Neural progenitor cell (in vitro differentiated cells): ENCODE measurements around the gene RPN1. TPM values are rescaled to one million over a fixed set of nuclear protein-coding genes. Genes with fewer than 3 reads are reported as not detected.

ENCODE experiments used
- DNase-seq: peaks from one replicate; pipeline ENCODE4 v3.0.0-alpha.2; 2016; ENCODE audit warnings: low spot score
- H2AFZ ChIP-seq: fragments of 200-600 bp; sonication (generic); replicated peaks from 2 replicates; pipeline ENCODE4 v1.6.1; 2016; ENCODE audit warnings: antibody characterized with exemption
- H3F3A ChIP-seq: fragments of 200-600 bp; sonication (generic); 2 replicates; pipeline ENCODE4 v1.6.1; 2016; ENCODE audit warnings: antibody characterized with exemption, low read depth
- H3K27ac ChIP-seq: fragments of 200-600 bp; sonication (generic); 2 replicates; pipeline ENCODE4 v1.5.1; 2016; ENCODE audit warnings: mild to moderate bottlenecking
- H3K27me3 ChIP-seq: fragments of 200-600 bp; sonication (generic); 2 replicates; pipeline ENCODE4 v1.6.1; 2016; ENCODE audit warnings: mild to moderate bottlenecking, moderate library complexity
- H3K36me3 ChIP-seq: fragments of 200-600 bp; sonication (generic); 2 replicates; pipeline ENCODE4 v1.5.1; 2016
- H3K4me1 ChIP-seq: fragments of 200-600 bp; sonication (generic); 2 replicates; pipeline ENCODE4 v1.6.1; 2016; ENCODE audit warnings: mixed run types
- H3K4me2 ChIP-seq: fragments of 200-600 bp; sonication (generic); 2 replicates; pipeline ENCODE4 v1.6.1; 2016
- H3K4me3 ChIP-seq: fragments of 200-600 bp; sonication (generic); 2 replicates; pipeline ENCODE4 v1.5.1; 2016
- H3K79me2 ChIP-seq: fragments of 200-600 bp; sonication (generic); 2 replicates; pipeline ENCODE4 v1.6.1; 2016; ENCODE audit warnings: low read depth
- H3K9ac ChIP-seq: fragments of 200-600 bp; sonication (generic); 2 replicates; pipeline ENCODE4 v1.6.1; 2016
- H3K9me3 ChIP-seq: fragments of 200-600 bp; sonication (generic); 2 replicates; pipeline ENCODE4 v1.5.1; 2016; ENCODE audit warnings: low read depth
- H4K20me1 ChIP-seq: fragments of 200-600 bp; sonication (generic); 2 replicates; pipeline ENCODE4 v1.6.1; 2016; ENCODE audit warnings: low read depth
- H3K27ac Mint-ChIP-seq: 3 replicates; pipeline ENCODE4 v1.8.0; 2021; ENCODE audit warnings: mixed read lengths
- H3K27me3 Mint-ChIP-seq: 2 replicates; pipeline ENCODE4 v1.8.0; 2022; ENCODE audit warnings: low read depth, mild to moderate bottlenecking, inconsistent platforms, moderate library complexity, mixed read lengths; ENCODE audit not compliant: insufficient read depth
- H3K36me3 Mint-ChIP-seq: 3 replicates; pipeline ENCODE4 v1.8.0; 2021; ENCODE audit warnings: mixed read lengths
- H3K4me1 Mint-ChIP-seq: 3 replicates; pipeline ENCODE4 v1.8.0; 2021; ENCODE audit warnings: mixed read lengths
- H3K4me3 Mint-ChIP-seq: 3 replicates; pipeline ENCODE4 v1.8.0; 2021; ENCODE audit warnings: mild to moderate bottlenecking, moderate library complexity, mixed read lengths
- H3K9me3 Mint-ChIP-seq: 3 replicates; pipeline ENCODE4 v1.8.0; 2020; ENCODE audit warnings: mixed read lengths
- EZH2 ChIP-seq: fragments of 200-600 bp; sonication (generic); IDR thresholded peaks from 2 replicates; pipeline ENCODE4 v1.6.1; 2017; ENCODE audit warnings: antibody characterized with exemption, mild to moderate bottlenecking, moderate library complexity
- EZH2phosphoT487 ChIP-seq: fragments of 200-600 bp; sonication (generic); IDR thresholded peaks from 2 replicates; pipeline ENCODE4 v1.6.1; 2017; ENCODE audit warnings: antibody characterized with exemption
- total RNA-seq: library from RNA; depleted of rRNA; stranded (reverse); fragments of >200 nt; gene quantifications from 2 replicates; pipeline ENCODE4 v1.2.3, GENCODE V29; 2015; ENCODE audit warnings: low replicate concordance
- TF ChIP-seq, protein P1 (sequence below): fragments of 200-600 bp; sonication (generic); IDR thresholded peaks from 2 replicates; pipeline ENCODE4 v1.5.1; 2017; ENCODE audit warnings: antibody characterized with exemption, mild to moderate bottlenecking

The RPN1 gene
- total RNA-seq, 1 donor from 2014 or later = 186 TPM

DNA sequence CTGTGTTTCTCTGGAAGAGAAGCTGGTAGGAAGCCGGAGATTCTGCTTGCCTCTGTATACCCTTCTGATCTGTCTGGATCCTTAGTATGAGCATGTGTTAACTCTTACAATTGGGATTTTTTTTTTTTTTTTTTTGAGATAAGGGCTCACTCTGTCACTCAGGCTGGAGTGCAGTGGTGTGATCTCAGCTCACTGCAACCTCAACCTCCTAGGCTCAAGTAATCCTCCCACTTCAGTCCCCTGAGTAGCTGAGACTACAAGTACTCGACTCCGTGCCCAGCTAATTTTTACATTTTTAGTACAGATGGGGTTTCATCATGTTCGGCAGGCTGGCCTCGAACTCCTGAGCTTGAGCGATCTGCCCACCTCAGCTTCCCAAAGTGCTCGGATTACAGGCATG, 44.5 kb downstream of the RPN1 start:
- no peak overlapping the region for H3K4me3 ChIP-seq

DNA sequence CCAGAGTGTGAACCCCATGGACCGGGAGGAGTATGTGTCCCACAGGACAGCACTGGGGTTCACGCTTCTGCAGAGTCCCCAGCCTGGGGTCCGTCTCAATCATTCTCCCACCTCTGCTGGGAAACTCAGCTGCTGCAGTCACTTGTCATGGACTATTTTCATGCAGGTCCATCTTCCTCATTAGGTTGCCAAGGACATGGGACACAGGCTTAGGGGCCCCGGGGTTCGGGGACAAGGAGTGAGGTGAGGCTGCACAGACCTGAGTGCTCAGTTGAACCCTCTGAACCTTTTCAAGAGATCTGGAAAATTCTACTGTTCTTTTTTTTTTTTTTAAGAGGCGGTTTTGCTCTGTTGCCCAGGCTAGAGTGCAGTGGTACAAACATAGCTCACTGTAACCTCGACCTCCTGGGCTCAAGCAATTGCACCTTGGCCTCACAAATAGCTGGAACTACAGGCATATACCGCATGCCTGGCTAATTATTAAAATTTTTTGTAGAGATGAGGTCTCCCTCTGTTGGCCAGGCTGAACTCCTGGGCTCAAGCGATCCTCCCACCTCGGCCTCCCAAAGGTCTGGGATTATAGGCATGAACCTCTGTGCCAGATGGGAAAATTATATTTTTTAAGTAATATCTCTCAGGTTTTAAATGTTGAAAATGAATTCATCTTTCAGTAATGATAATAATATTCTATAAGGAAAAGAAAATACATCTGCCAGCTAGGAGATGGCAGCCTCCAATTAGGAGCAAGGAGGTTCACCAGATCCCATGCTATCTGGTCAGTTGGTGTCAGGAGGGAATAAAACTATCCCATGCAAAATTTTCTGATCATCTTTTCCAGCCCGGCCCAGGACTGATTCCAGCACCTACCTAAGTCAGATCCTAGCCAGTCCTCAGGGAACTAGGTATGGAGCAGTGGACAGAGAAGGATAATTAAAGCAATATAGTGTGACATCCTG, 45.2 kb downstream of the RPN1 start:
- Histone ChIP-seq H3F3A (no peaks in the 10 kb centered on the region), H3K36me3 (no peaks in the 10 kb centered on the region), H3K4me1 (no peaks in the 10 kb centered on the region), H4K20me1 (no peaks in the 10 kb centered on the region), H3K27ac (no peak overlapping the region), H3K27me3 (peaks cover 14% of the 10 kb centered on the region), H3K79me2 (no peaks in the 10 kb centered on the region), H2AFZ (no peak overlapping the region), H3K9me3 (no peaks in the 10 kb centered on the region), H3K4me3 (no peak overlapping the region), H3K9ac (no peak overlapping the region), H3K4me2 (no peak overlapping the region)
- Mint-ChIP-seq H3K27me3 (peaks cover 2% of the 10 kb centered on the region), H3K9me3 (no peaks in the 10 kb centered on the region), H3K4me3 (no peak overlapping the region), H3K27ac (no peak overlapping the region), H3K4me1 (peaks cover 7% of the 10 kb centered on the region), H3K36me3 (no peaks in the 10 kb centered on the region)
- TF ChIP-seq, protein P1, sequence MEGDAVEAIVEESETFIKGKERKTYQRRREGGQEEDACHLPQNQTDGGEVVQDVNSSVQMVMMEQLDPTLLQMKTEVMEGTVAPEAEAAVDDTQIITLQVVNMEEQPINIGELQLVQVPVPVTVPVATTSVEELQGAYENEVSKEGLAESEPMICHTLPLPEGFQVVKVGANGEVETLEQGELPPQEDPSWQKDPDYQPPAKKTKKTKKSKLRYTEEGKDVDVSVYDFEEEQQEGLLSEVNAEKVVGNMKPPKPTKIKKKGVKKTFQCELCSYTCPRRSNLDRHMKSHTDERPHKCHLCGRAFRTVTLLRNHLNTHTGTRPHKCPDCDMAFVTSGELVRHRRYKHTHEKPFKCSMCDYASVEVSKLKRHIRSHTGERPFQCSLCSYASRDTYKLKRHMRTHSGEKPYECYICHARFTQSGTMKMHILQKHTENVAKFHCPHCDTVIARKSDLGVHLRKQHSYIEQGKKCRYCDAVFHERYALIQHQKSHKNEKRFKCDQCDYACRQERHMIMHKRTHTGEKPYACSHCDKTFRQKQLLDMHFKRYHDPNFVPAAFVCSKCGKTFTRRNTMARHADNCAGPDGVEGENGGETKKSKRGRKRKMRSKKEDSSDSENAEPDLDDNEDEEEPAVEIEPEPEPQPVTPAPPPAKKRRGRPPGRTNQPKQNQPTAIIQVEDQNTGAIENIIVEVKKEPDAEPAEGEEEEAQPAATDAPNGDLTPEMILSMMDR = no peak
- TF ChIP-seq EZH2phosphoT487 (no peak), EZH2 (no peak)
- DNase-seq = no peak

More for the DNA sequence above, 44.5 kb downstream of the RPN1 start:
- no peaks in the 10 kb centered on the region for H3K36me3 Mint-ChIP-seq
- no peaks in the 10 kb centered on the region for H3K79me2 ChIP-seq
- no peak overlapping the region for H3K4me2 ChIP-seq
- no peaks in the 10 kb centered on the region for H4K20me1 ChIP-seq
- H3K36me3 ChIP-seq = no peaks in the 10 kb centered on the region
- H3K27me3 ChIP-seq = peaks cover 14% of the 10 kb centered on the region
- H3K4me3 Mint-ChIP-seq = no peak overlapping the region
- H3K27ac Mint-ChIP-seq = no peak overlapping the region
- H3K27me3 Mint-ChIP-seq = peaks cover 2% of the 10 kb centered on the region
- H3K27ac ChIP-seq = no peak overlapping the region
- no peak for TF ChIP-seq EZH2
- TF ChIP-seq EZH2phosphoT487 = no peak
- TF ChIP-seq, protein P1 = no peak
- no peak for DNase-seq
- H2AFZ ChIP-seq = no peak overlapping the region
- peaks cover 3% of the 10 kb centered on the region for H3F3A ChIP-seq
- H3K4me1 ChIP-seq = no peaks in the 10 kb centered on the region
- no peaks in the 10 kb centered on the region for H3K9me3 ChIP-seq
- no peak overlapping the region for H3K9ac ChIP-seq
- H3K9me3 Mint-ChIP-seq = no peaks in the 10 kb centered on the region
- H3K4me1 Mint-ChIP-seq = peaks cover 7% of the 10 kb centered on the region

- no peaks in the 10 kb centered on the region for H4K20me1 ChIP-seq
- no peak for TF ChIP-seq EZH2
- H3K4me2 ChIP-seq = no peak overlapping the region
- no peak overlapping the region for H2AFZ ChIP-seq
- no peaks in the 10 kb centered on the region for H3K4me1 ChIP-seq
- Mint-ChIP-seq H3K4me1 (peaks cover 7% of the 10 kb centered on the region), H3K9me3 (no peaks in the 10 kb centered on the region), H3K27ac (no peak overlapping the region), H3K36me3 (no peaks in the 10 kb centered on the region), H3K4me3 (no peak overlapping the region), H3K27me3 (peaks cover 2% of the 10 kb centered on the region)
- no peaks in the 10 kb centered on the region for H3K9me3 ChIP-seq
- no peak overlapping the region for H3K27ac ChIP-seq
- no peaks in the 10 kb centered on the region for H3K36me3 ChIP-seq
- no peak overlapping the region for H3K9ac ChIP-seq
- H3K79me2 ChIP-seq = no peaks in the 10 kb centered on the region
- H3F3A ChIP-seq = no peaks in the 10 kb centered on the region
- peaks cover 14% of the 10 kb centered on the region for H3K27me3 ChIP-seq
- DNase-seq = no peak
- no peak overlapping the region for H3K4me3 ChIP-seq
Measured at GRCh38 chr3:128603811-128604775, 46.5 kb downstream of the RPN1 start.
